Activated CD4-positive, alpha-beta memory T cell treated with anti-CD3 and anti-CD28 coated beads for 36 hours (primary cell): Measurements from ENCODE around the gene OR6K2. TPM values are rescaled to one million over a fixed set of nuclear protein-coding genes. Genes with fewer than 3 reads are reported as not detected.

ENCODE experiments used
- CTCF ChIA-PET: fragments of 350-600 bp; sonication (Branson Sonifier 250); formaldehyde crosslinking; loops from one replicate; lab custom pipeline; 2021; ENCODE audit warnings: antibody characterized with exemption, inconsistent platforms; lab: Charles Lee
- POLR2A ChIA-PET: fragments of 350-600 bp; sonication (Branson Sonifier 250); formaldehyde crosslinking; loops from one replicate; lab custom pipeline; 2021; ENCODE audit warnings: antibody characterized with exemption; lab: Charles Lee
- DNase-seq: peaks from one replicate; pipeline ENCODE4 v3.0.0-alpha.2; 2020
- H3K27ac Mint-ChIP-seq: one replicate; pipeline ENCODE4 v1.8.0; 2021; ENCODE audit warnings: mixed read lengths
- H3K27me3 Mint-ChIP-seq: one replicate; pipeline ENCODE4 v1.8.0; 2021; ENCODE audit warnings: mixed read lengths
- H3K36me3 Mint-ChIP-seq: one replicate; pipeline ENCODE4 v1.8.0; 2021; ENCODE audit warnings: mixed read lengths
- H3K4me1 Mint-ChIP-seq: one replicate; pipeline ENCODE4 v1.8.0; 2021; ENCODE audit warnings: low read depth, mixed read lengths
- H3K4me3 Mint-ChIP-seq: one replicate; pipeline ENCODE4 v1.8.0; 2021; ENCODE audit warnings: mild to moderate bottlenecking, mixed read lengths
- H3K9me3 Mint-ChIP-seq: one replicate; pipeline ENCODE4 v1.8.0; 2021; ENCODE audit warnings: mixed read lengths
- intact Hi-C: fragments of 100-400 bp; cut with micrococcal nuclease; formaldehyde crosslinking; loops from one replicate; pipeline ENCODE4 v1.15.1; 2023
- total RNA-seq, 2 experiments: library from RNA; stranded (reverse); gene quantifications; one replicate each; pipeline ENCODE4 v1.2.3, GENCODE V29; 2021

Gene OR6K2
- not detected for total RNA-seq

GRCh38 chr1:158700552-158700951, at the start of gene OR6K2:
TSS of gene OR6K2 (minus strand) at chr1:158700652. CDS start at chr1:158700652, 0 bp downstream.
- ChIA-PET CTCF (no interaction called here), POLR2A (no interaction called here)
- H3K9me3 Mint-ChIP-seq: no peaks in the 10 kb centered on the region
- peaks cover 3% of the 10 kb centered on the region for H3K27me3 Mint-ChIP-seq
- no peak within 1 kb of the TSS for H3K27ac Mint-ChIP-seq
- DNase-seq: no peak
- H3K4me3 Mint-ChIP-seq: no peak within 1 kb of the TSS
- no peaks in the 10 kb centered on the region for H3K4me1 Mint-ChIP-seq
- no peaks in the 10 kb centered on the region for H3K36me3 Mint-ChIP-seq
- intact Hi-C loops: no loop called here

- H3K4me3 Mint-ChIP-seq: no peak overlapping the region
Measured at GRCh38 chr1:158735848-158736247, 35.4 kb upstream of the OR6K2 start.

GRCh38 chr1:158732524-158732923, 32.1 kb upstream of the OR6K2 start:
- intact Hi-C loops: no loop called here
- no peaks in the 10 kb centered on the region for H3K4me1 Mint-ChIP-seq
- H3K27ac Mint-ChIP-seq: no peak overlapping the region
- no peaks in the 10 kb centered on the region for H3K36me3 Mint-ChIP-seq
- no peak overlapping the region for H3K4me3 Mint-ChIP-seq
- H3K9me3 Mint-ChIP-seq: no peaks in the 10 kb centered on the region
- DNase-seq: no peak
- CTCF ChIA-PET: no interaction called here
- POLR2A ChIA-PET: no interaction called here
- H3K27me3 Mint-ChIP-seq: peaks cover 2% of the 10 kb centered on the region

More at GRCh38 chr1:158735848-158736247, 35.4 kb upstream of the OR6K2 start:
- Mint-ChIP-seq H3K27ac (no peak overlapping the region), H3K4me1 (no peaks in the 10 kb centered on the region), H3K9me3 (no peaks in the 10 kb centered on the region), H3K27me3 (peaks cover 11% of the 10 kb centered on the region), H3K36me3 (no peaks in the 10 kb centered on the region)
- no peak for DNase-seq
- ChIA-PET POLR2A (no interaction called here), CTCF (interaction anchor here (0.6 kb wide), 1 partner anchor 258 kb away, joined by 5 read pairs; no protein-coding TSS in a partner anchor)
- intact Hi-C loops: no loop called here

GRCh38 chr1:158731707-158732106, 31.3 kb upstream of the OR6K2 start:
- no peak for DNase-seq
- Mint-ChIP-seq H3K27ac (no peak overlapping the region), H3K27me3 (peaks cover 4% of the 10 kb centered on the region), H3K9me3 (no peaks in the 10 kb centered on the region), H3K4me1 (no peaks in the 10 kb centered on the region), H3K4me3 (no peak overlapping the region), H3K36me3 (no peaks in the 10 kb centered on the region)
- intact Hi-C loops: no loop called here
- ChIA-PET CTCF (no interaction called here), POLR2A (no interaction called here)

- Mint-ChIP-seq H3K4me3 (no peak overlapping the region), H3K4me1 (no peaks in the 10 kb centered on the region), H3K27ac (no peak overlapping the region), H3K27me3 (peaks cover 6% of the 10 kb centered on the region), H3K9me3 (no peaks in the 10 kb centered on the region), H3K36me3 (no peaks in the 10 kb centered on the region)
- ChIA-PET POLR2A (no interaction called here), CTCF (no interaction called here)
- intact Hi-C loops: no loop called here
- no peak for DNase-seq
Measured at GRCh38 chr1:158730453-158730852, 30.0 kb upstream of the OR6K2 start.

GRCh38 chr1:158728510-158729225, 28.2 kb upstream of the OR6K2 start:
- H3K4me3 Mint-ChIP-seq: no peak overlapping the region
- no peaks in the 10 kb centered on the region for H3K36me3 Mint-ChIP-seq
- no peak overlapping the region for H3K27ac Mint-ChIP-seq
- ChIA-PET POLR2A (no interaction called here), CTCF (interaction anchor here (0.6 kb wide), 1 partner anchor 813 kb away, joined by 3 read pairs; no protein-coding TSS in a partner anchor)
- no peaks in the 10 kb centered on the region for H3K4me1 Mint-ChIP-seq
- intact Hi-C loops: no loop called here
- DNase-seq: no peak
- peaks cover 15% of the 10 kb centered on the region for H3K27me3 Mint-ChIP-seq
- no peaks in the 10 kb centered on the region for H3K9me3 Mint-ChIP-seq

- H3K36me3 Mint-ChIP-seq: no peaks in the 10 kb centered on the region
- CTCF ChIA-PET: no interaction called here
- H3K9me3 Mint-ChIP-seq: no peaks in the 10 kb centered on the region
- no peak for DNase-seq
- peaks cover 20% of the 10 kb centered on the region for H3K27me3 Mint-ChIP-seq
- POLR2A ChIA-PET: no interaction called here
- no peak overlapping the region for H3K27ac Mint-ChIP-seq
- H3K4me3 Mint-ChIP-seq: no peak overlapping the region
- no peaks in the 10 kb centered on the region for H3K4me1 Mint-ChIP-seq
- intact Hi-C loops: no loop called here
Measured at GRCh38 chr1:158724442-158724841, 24.0 kb upstream of the OR6K2 start.

GRCh38 chr1:158720620-158721019, 20.2 kb upstream of the OR6K2 start, which contains the start of gene OR6K3:
TSS of gene OR6K3 (minus strand) at chr1:158720720. CDS start at chr1:158718115, 2,605 bp downstream.
- intact Hi-C loops: no loop called here
- Mint-ChIP-seq H3K9me3 (no peaks in the 10 kb centered on the region), H3K36me3 (no peaks in the 10 kb centered on the region), H3K4me3 (no peak within 1 kb of the TSS), H3K4me1 (peaks cover 6% of the 10 kb centered on the region), H3K27me3 (peaks cover 27% of the 10 kb centered on the region), H3K27ac (no peak within 1 kb of the TSS)
- CTCF ChIA-PET: no interaction called here
- DNase-seq: no peak
- POLR2A ChIA-PET: no interaction called here

GRCh38 chr1:158719664-158720063, 19.2 kb upstream of the OR6K2 start:
- intact Hi-C loops: loop anchor here (10.0 kb wide), 1 partner anchor 275 kb away; no protein-coding TSS in a partner anchor
- H3K4me3 Mint-ChIP-seq: no peak overlapping the region
- no peaks in the 10 kb centered on the region for H3K36me3 Mint-ChIP-seq
- H3K4me1 Mint-ChIP-seq: peaks cover 6% of the 10 kb centered on the region
- no peaks in the 10 kb centered on the region for H3K9me3 Mint-ChIP-seq
- ChIA-PET POLR2A (no interaction called here), CTCF (no interaction called here)
- no peak overlapping the region for H3K27ac Mint-ChIP-seq
- peaks cover 25% of the 10 kb centered on the region for H3K27me3 Mint-ChIP-seq
- no peak for DNase-seq

GRCh38 chr1:158717344-158717743, 16.9 kb upstream of the OR6K2 start:
- no peak for DNase-seq
- ChIA-PET POLR2A (no interaction called here), CTCF (no interaction called here)
- Mint-ChIP-seq H3K27ac (no peak overlapping the region), H3K4me3 (no peak overlapping the region), H3K27me3 (peaks cover 22% of the 10 kb centered on the region), H3K36me3 (no peaks in the 10 kb centered on the region), H3K4me1 (peaks cover 6% of the 10 kb centered on the region), H3K9me3 (no peaks in the 10 kb centered on the region)
- intact Hi-C loops: loop anchor here (10.0 kb wide), 1 partner anchor 277 kb away; no protein-coding TSS in a partner anchor

GRCh38 chr1:158716335-158716734, 15.9 kb upstream of the OR6K2 start:
- peaks cover 6% of the 10 kb centered on the region for H3K4me1 Mint-ChIP-seq
- H3K36me3 Mint-ChIP-seq: no peaks in the 10 kb centered on the region
- H3K4me3 Mint-ChIP-seq: no peak overlapping the region
- H3K27ac Mint-ChIP-seq: peak overlapping the region; percentile 39
- DNase-seq: no peak
- intact Hi-C loops: loop anchor here (10.0 kb wide), 1 partner anchor 278 kb away; no protein-coding TSS in a partner anchor
- ChIA-PET POLR2A (no interaction called here), CTCF (no interaction called here)
- H3K27me3 Mint-ChIP-seq: peaks cover 25% of the 10 kb centered on the region
- no peaks in the 10 kb centered on the region for H3K9me3 Mint-ChIP-seq

- Mint-ChIP-seq H3K27ac (no peak overlapping the region), H3K4me3 (no peak overlapping the region), H3K9me3 (no peaks in the 10 kb centered on the region), H3K4me1 (peaks cover 6% of the 10 kb centered on the region), H3K36me3 (no peaks in the 10 kb centered on the region), H3K27me3 (peaks cover 25% of the 10 kb centered on the region)
- POLR2A ChIA-PET: no interaction called here
- intact Hi-C loops: loop anchor here (10.0 kb wide), 1 partner anchor 280 kb away; no protein-coding TSS in a partner anchor
- CTCF ChIA-PET: no interaction called here
- DNase-seq: no peak
Measured at GRCh38 chr1:158714754-158715153, 14.3 kb upstream of the OR6K2 start.
